Measurements from ENCODE around the gene ITGB7. TPM values are rescaled to one million over a fixed set of nuclear protein-coding genes. Genes with fewer than 3 reads are reported as not detected.

ITGB7 gene, protein sequence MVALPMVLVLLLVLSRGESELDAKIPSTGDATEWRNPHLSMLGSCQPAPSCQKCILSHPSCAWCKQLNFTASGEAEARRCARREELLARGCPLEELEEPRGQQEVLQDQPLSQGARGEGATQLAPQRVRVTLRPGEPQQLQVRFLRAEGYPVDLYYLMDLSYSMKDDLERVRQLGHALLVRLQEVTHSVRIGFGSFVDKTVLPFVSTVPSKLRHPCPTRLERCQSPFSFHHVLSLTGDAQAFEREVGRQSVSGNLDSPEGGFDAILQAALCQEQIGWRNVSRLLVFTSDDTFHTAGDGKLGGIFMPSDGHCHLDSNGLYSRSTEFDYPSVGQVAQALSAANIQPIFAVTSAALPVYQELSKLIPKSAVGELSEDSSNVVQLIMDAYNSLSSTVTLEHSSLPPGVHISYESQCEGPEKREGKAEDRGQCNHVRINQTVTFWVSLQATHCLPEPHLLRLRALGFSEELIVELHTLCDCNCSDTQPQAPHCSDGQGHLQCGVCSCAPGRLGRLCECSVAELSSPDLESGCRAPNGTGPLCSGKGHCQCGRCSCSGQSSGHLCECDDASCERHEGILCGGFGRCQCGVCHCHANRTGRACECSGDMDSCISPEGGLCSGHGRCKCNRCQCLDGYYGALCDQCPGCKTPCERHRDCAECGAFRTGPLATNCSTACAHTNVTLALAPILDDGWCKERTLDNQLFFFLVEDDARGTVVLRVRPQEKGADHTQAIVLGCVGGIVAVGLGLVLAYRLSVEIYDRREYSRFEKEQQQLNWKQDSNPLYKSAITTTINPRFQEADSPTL
- polyA plus RNA-seq (2012; ENCODE audit: insufficient read length, low read depth): not detected

DNA sequence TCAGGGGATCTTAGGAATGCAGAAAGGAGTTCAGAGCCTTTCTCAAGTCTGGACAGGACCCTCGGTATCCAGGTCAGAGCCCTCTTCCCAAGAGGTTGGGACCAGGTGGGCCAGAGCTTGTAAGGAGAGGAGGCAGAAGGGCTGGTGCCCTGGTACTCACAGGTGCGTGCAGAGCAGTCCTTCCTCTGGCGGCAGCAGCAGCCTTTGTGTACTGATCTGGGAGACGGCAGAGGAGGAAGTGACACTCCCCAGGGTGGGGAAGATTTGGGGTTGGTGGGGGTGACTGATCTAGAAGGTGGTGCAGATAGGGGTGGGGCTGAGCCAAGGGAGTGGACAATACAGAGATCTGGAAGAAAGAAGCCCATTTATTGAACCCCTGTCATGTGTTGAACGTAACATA, at the start of gene ITGB7:
ITGB7 (minus strand) TSS at position 210 of the 400 bp plus-strand sequence. CDS start 6,808 bp downstream, outside the sequence.
- TF ChIP-seq FOXP2 (optimal IDR thresholded peaks at IDR 0.05; ENCODE audit: borderline replicate concordance, extremely low read depth, extremely low read length, insufficient read depth) (no peak), POLR2AphosphoS5 (IDR thresholded peaks at IDR 0.05; ENCODE audit: low read depth, low read length) (no peak), SIN3A (IDR thresholded peaks at IDR 0.05; ENCODE audit: borderline replicate concordance, insufficient read depth, low read length) (no peak), TAF1 (IDR thresholded peaks at IDR 0.05; ENCODE audit: borderline replicate concordance, insufficient read depth, low read length) (no peak)
- TF ChIP-seq, protein P1, sequence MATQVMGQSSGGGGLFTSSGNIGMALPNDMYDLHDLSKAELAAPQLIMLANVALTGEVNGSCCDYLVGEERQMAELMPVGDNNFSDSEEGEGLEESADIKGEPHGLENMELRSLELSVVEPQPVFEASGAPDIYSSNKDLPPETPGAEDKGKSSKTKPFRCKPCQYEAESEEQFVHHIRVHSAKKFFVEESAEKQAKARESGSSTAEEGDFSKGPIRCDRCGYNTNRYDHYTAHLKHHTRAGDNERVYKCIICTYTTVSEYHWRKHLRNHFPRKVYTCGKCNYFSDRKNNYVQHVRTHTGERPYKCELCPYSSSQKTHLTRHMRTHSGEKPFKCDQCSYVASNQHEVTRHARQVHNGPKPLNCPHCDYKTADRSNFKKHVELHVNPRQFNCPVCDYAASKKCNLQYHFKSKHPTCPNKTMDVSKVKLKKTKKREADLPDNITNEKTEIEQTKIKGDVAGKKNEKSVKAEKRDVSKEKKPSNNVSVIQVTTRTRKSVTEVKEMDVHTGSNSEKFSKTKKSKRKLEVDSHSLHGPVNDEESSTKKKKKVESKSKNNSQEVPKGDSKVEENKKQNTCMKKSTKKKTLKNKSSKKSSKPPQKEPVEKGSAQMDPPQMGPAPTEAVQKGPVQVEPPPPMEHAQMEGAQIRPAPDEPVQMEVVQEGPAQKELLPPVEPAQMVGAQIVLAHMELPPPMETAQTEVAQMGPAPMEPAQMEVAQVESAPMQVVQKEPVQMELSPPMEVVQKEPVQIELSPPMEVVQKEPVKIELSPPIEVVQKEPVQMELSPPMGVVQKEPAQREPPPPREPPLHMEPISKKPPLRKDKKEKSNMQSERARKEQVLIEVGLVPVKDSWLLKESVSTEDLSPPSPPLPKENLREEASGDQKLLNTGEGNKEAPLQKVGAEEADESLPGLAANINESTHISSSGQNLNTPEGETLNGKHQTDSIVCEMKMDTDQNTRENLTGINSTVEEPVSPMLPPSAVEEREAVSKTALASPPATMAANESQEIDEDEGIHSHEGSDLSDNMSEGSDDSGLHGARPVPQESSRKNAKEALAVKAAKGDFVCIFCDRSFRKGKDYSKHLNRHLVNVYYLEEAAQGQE (IDR thresholded peaks at IDR 0.05; ENCODE audit: insufficient read depth in 1 of 2, low read depth in 2 of 2, low read length in 2 of 2): no peak

DNA sequence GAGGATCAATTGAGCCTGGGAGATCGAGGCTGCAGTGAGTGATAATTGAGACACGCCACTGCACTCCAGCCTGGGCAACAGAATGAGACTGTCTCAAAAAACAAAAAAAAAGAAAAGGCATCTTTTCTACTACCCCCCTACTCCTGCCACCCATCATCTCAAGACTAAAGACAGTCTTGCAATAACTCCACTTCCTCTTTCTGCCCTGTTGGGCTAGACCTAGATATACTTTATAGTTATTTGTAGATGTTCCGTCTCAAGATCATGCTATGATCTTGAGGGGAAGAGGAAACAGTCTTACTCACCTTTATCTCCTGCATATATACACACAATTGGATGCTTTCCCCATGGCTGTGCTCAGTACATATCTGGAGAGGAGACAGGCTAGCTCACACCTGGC, 48.9 kb upstream of the ITGB7 start:
- TF ChIP-seq TAF1 (IDR thresholded peaks at IDR 0.05; ENCODE audit: borderline replicate concordance, insufficient read depth, low read length): no peak
- TF ChIP-seq SIN3A (IDR thresholded peaks at IDR 0.05; ENCODE audit: borderline replicate concordance, insufficient read depth, low read length): no peak
- no peak for TF ChIP-seq POLR2AphosphoS5 (IDR thresholded peaks at IDR 0.05; ENCODE audit: low read depth, low read length)
- TF ChIP-seq FOXP2 (optimal IDR thresholded peaks at IDR 0.05; ENCODE audit: borderline replicate concordance, extremely low read depth, extremely low read length, insufficient read depth): no peak
- TF ChIP-seq, protein P1 (IDR thresholded peaks at IDR 0.05; ENCODE audit: insufficient read depth in 1 of 2, low read depth in 2 of 2, low read length in 2 of 2): no peak

DNA sequence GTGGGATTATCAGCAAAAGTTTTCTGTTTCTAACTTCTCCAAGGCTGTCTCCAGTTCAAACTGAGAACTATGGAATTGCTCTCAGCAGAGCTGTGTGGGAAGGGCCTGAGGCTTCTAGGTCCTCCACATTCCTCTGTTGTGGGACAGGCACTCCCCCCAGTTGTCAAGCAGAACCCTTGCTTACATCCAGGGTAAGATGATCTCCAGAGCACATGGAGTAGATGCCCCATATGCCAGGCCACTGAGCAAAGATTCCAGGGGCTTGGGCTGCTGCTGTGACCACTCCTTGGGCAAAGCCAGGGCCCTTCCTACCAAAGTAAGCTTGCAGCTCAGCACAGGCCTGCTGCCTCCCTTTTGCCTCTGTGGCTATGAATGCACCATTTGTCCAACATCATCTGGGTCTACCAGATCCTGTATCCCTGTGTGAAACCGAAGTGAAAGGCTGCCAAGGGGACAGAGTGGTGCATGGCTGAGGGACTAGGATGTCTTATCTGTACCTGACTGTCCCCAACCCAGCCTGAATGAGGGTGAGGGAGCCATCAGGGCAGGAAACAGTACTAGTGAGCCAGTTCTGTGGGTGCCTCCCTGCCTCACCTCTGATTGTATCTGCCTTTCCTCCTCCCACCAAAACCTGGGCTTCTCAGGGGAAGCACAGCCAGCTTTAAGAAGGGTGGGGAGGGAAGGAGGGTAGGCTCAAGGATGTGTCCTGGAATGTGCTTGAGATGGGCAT, 47.9 kb upstream of the ITGB7 start:
- TF ChIP-seq FOXP2 (optimal IDR thresholded peaks at IDR 0.05; ENCODE audit: borderline replicate concordance, extremely low read depth, extremely low read length, insufficient read depth): no peak

DNA sequence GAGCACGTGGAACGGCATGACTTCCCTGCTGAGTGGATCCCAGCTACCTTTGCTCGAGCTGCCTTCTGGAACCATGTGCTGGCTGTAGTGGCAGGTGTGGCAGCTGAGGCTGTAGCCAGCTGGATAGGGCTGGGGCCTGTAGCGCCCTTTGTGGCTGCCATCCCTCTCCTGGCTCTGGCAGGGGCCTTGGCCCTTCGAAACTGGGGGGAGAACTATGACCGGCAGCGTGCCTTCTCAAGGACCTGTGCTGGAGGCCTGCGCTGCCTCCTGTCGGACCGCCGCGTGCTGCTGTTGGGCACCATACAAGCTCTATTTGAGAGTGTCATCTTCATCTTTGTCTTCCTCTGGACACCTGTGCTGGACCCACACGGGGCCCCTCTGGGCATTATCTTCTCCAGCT, 46.2 kb upstream of the ITGB7 start:
- TF ChIP-seq TAF1 (IDR thresholded peaks at IDR 0.05; ENCODE audit: borderline replicate concordance, insufficient read depth, low read length) (no peak), FOXP2 (optimal IDR thresholded peaks at IDR 0.05; ENCODE audit: borderline replicate concordance, extremely low read depth, extremely low read length, insufficient read depth) (no peak)

DNA sequence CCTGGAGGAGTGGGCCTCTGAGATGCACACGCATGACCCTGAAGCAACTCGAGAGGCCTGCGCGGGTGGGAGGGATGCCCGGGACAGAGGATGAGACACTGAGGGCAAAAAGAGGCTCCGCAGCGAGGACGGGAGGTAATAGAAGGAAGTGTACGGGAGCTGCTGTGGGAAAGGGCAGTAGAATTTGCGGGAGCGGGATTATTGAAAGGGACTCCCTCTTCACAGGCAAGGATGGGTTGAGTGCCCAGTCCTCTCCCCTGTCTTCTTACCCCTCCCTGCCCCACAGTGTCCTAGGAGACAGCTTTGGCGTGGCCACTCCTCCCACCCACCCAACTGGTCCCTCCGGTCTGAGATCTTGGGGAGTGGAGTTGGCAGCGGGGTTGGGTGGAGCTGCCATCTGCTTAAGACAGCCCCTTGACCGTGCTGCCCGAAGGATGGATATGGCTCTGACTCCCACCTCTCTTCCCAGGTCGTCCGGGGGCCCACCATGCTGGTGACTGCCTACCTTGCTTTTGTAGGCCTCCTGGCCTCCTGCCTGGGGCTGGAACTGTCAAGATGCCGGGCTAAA, 45.4 kb upstream of the ITGB7 start:
- no peak for TF ChIP-seq TAF1 (IDR thresholded peaks at IDR 0.05; ENCODE audit: borderline replicate concordance, insufficient read depth, low read length)

DNA sequence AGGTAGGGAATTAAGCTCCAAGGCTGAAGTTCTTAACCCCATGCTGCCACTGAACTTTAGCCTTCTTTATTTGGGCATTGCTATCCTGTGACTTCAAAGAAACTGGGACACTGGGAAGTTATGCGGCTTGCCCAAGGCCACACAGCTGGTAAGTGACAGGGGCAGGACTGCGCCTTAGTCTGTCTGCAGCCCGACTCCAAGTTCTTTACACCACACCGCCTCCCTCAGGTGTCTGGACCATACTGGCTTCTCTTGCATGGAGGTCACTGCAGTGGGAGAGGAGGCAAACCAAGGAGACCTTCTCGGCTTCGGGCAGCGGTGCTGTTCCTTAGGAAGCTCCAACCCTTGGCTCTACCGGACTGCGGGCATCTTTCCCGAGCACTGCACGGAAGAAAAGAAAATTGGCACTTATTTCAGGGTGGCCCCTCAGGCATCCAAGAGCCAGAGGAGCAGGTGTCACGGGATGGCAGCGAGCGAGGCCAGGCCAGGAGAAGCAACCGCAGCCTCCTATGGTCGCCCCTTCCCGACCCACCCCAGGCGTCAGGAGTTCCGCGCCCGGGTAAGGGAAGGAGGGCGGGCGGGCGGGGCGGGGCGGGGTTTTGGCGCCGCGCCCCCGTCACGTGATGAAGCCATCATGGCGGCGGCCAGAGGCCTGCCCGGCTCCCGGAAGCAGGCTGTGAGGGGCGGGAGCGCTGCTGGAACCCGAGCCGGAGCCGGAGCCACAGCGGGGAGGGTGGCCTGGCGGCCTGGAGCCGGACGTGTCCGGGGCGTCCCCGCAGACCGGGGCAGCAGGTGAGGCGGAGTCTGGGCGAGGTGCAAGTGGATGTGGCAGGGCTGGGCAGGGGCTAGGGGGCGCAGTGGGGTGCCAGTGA, 44.7 kb upstream of the ITGB7 start:
- TF ChIP-seq, protein P1 (IDR thresholded peaks at IDR 0.05; ENCODE audit: insufficient read depth in 1 of 2, low read depth in 2 of 2, low read length in 2 of 2): no peak
- TF ChIP-seq TAF1 (IDR thresholded peaks at IDR 0.05; ENCODE audit: borderline replicate concordance, insufficient read depth, low read length) (peak; percentile 51; the same call in 1 of the 2 replicates), POLR2AphosphoS5 (IDR thresholded peaks at IDR 0.05; ENCODE audit: low read depth, low read length) (peak; percentile 41; the same call in 1 of the 2 replicates), SIN3A (IDR thresholded peaks at IDR 0.05; ENCODE audit: borderline replicate concordance, insufficient read depth, low read length) (peak; percentile 46; the same call in 1 of the 2 replicates), FOXP2 (optimal IDR thresholded peaks at IDR 0.05; ENCODE audit: borderline replicate concordance, extremely low read depth, extremely low read length, insufficient read depth) (peak; percentile 50)

Data from PFSK-1 (cell line).